ENCODE results near the gene BLOC1S5.

BLOC1S5 gene

DNA sequence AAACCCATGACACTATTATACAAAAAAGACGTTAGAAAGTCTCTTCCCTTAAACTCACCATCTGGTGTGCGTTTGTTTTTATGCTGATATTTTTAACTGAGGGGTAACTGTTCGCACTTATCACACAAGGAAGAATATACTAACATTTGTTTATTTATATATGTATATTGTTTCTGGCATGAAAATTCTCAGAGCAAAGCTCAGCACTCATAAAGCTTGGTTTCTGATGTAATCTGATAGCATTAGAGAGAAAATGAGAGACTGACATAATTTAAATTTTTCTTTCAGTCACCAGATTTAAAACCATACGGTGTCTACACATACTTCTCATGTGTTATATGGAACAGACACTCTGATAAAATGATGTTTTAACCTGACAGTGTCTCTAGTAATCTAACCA, 6.9 kb downstream of the BLOC1S5 start:
- TF ChIP-seq, protein P1, sequence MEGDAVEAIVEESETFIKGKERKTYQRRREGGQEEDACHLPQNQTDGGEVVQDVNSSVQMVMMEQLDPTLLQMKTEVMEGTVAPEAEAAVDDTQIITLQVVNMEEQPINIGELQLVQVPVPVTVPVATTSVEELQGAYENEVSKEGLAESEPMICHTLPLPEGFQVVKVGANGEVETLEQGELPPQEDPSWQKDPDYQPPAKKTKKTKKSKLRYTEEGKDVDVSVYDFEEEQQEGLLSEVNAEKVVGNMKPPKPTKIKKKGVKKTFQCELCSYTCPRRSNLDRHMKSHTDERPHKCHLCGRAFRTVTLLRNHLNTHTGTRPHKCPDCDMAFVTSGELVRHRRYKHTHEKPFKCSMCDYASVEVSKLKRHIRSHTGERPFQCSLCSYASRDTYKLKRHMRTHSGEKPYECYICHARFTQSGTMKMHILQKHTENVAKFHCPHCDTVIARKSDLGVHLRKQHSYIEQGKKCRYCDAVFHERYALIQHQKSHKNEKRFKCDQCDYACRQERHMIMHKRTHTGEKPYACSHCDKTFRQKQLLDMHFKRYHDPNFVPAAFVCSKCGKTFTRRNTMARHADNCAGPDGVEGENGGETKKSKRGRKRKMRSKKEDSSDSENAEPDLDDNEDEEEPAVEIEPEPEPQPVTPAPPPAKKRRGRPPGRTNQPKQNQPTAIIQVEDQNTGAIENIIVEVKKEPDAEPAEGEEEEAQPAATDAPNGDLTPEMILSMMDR (IDR thresholded peaks at IDR 0.05), result no peak

DNA sequence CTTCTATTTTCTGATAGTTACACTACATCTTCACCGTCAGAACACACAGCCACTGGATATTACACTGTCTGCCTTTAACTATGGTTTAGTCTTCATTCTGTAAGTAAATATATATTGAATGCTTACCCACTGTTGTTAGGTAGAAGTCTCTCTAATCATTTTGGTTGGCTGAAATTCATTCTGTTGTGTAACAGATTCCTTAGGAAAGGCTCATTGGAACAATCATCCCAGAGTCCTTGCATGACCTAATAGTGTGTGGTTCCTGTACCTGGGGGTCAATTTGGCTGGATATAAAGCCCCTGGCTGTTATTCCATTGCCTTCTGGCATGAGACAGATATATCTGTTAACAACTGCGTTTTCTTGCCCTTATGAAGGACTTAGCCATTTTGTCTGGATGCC, 9.9 kb downstream of the BLOC1S5 start:
- TF ChIP-seq, protein P1 (IDR thresholded peaks at IDR 0.05), result no peak

DNA sequence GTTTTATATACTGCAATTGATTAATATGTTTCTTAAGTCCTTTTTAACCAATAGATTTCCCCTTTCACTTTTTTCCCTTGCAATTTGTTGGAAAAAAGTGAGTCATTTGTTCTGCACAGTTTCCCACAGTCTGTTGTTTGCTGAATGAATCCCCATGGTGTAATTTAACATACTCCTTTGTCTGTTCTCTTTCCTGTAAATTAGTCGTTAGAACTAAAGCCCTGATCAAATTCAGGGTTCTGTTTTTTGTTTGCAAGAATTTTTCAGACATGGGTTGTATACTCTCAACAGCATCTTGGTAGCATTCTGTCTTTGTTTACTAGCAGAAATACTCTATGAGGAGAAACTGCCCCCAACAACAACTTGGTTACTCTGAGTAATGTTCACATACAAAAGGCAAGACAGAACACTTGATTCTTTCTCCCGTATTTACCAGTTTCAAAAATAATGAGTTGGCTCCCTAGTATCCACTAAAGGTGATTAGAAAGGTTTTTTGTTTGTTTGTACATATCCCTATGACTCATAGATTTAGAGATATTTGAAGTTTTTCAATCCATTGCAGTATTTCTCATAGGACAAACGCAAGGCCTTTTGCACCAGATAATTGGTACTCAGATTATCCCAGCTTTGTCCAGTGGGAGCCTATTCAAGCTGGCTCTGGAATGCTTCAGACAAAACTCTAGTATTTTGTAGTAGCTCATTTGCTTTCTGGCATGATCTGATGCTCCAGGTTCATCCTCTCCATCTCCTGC, 16.5 kb downstream of the BLOC1S5 start:
- TF ChIP-seq, protein P1 (IDR thresholded peaks at IDR 0.05), result no peak

DNA sequence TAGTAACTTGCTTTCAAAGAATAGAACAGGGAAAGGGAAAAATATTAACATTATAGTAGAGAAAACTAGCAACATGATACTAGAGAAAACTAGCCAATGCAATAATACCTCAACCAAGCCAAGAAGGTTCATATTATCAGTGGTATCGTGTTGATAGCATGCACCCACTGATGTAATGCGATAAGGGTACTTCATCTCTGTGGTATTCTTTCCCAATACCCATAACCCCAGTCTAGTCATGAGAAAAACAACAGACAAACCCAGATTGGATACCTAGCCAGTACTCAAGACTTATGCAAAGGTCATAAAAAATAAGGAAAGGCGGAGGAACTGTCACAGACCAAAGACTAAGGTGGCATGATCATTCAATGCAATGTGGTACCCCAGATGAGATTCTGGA, 21.0 kb downstream of the BLOC1S5 start:
- TF ChIP-seq, protein P1 (IDR thresholded peaks at IDR 0.05), result no peak

DNA sequence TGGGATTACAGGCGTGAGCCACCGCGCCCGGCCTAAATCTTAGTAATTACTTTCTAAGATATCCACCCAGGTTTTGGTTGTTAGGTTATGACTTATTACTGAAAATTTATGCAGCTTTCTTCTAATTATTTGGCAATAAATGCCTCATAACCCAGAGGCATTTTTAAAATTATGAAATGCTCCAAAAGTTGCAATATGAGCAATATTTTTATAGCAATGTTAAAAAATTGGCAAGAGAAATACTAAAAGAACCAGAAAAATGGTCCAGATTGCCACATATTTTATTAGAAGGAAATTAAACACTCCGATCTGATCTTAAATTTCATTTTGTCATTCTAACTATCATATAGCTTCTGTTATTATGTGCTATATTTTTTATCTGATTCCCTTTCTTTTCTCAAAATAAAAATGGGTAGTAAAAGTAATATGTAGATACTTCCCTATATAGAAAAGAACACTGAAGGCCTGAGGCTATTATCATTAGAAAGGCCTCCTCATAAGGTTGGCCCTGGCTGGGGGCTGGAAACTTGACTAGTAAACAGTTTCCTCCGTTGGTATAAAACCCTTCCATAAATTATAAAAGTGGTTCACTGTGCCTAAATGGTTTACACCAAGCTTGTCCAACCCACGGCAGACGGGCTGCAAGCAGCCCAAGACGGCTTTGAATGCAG, 22.1 kb downstream of the BLOC1S5 start:
- TF ChIP-seq, protein P1 (IDR thresholded peaks at IDR 0.05), result no peak

DNA sequence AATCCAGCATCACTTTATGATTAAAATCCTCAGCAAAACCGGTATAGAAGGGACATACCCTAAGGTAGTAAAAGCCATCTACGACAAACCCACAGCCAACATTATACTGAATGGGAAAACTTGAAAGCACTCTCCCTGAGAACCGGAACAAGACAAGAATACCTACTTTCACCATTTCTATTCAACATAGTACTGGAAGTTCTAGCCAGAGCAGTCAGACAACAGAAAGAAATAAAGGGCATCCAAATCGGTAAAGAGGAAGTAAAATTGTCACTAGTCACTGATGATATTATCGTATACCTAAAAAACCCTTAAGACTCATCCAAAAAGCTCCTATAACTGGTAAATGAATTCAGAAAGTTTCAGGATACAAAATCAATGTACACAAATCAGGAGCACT, 33.3 kb downstream of the BLOC1S5 start:
- TF ChIP-seq, protein P1 (IDR thresholded peaks at IDR 0.05), result no peak

DNA sequence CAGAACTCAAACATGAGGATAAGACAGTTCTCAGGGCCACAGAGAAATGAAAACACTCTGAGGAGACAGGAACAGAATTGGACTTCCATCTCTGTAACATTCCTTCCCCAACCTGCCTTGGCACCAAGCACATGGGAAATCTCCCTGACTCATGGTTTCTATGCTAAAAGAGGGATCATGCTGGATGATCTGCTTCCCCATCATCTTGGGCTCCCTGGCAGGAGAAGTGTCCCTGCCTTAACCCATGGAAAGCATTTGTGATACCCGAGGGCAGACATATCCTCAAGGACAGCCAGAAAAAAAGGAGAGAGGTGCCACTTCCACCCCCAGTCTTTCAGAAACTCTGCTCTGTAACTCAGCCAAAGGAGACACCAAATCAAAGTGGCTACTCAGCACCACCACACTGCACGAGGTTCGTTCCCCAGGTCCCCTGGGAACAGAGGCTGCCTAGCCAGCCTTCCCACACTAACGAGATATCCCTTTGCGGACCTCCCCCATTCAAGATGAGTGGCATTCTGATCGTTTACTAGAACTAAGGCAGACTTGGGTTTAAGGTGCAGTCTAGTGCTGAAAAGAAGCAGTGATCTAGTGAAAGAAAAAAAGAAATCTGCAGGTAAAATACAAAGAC, 34.8 kb downstream of the BLOC1S5 start:
- TF ChIP-seq, protein P1 (IDR thresholded peaks at IDR 0.05), result no peak

All from LNCAP (cell line).